Measurements from ENCODE around the gene MRPL14.

MRPL14 gene

DNA sequence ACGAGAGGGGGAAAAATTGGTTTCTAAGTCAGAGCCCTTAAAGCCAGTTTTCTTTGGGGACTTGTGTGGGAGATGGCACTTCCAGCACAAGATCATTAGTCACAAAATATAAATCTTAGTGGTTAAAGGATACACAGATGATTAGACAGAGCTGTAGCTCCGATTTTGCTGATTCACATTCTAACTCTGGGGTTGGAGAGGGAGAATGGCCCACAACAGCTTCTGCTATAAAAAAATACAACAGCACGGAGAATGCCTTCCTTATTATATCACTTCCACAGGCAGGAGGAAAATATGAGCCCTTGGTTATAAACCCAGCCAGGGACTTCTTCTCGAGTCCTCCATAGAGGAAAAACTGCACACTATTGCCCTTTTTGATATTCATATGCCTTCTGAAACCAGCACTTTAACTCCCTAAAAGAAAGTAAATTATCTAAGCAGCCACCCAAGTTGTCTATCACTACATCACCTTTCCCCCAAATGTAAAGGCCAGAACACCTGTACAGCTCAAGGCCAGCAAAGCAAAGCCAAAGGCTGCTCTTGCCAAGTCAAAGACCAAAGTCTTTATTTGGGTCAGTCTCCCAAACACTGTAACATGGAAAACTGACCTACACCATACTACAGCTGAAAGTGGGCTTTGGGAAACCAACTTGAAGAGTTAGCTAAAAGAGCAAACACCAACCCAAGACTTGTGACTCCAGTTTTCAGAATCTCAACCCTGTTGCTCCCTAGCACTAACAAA is 10.4 kb downstream of the MRPL14 start:
- Mint-ChIP-seq H3K36me3 (ENCODE audit: low read depth) (peaks cover 29% of the 10 kb centered on the region), H3K4me3 (no peak overlapping the region), H3K27ac (peak overlapping the region; percentile 29 to 36 (median 31)), H3K9me3 (no peaks in the 10 kb centered on the region), H3K27me3 (ENCODE audit: low read depth) (no peaks in the 10 kb centered on the region), H3K4me1 (peaks cover 32% of the 10 kb centered on the region)
- TF ChIP-seq, protein P1, sequence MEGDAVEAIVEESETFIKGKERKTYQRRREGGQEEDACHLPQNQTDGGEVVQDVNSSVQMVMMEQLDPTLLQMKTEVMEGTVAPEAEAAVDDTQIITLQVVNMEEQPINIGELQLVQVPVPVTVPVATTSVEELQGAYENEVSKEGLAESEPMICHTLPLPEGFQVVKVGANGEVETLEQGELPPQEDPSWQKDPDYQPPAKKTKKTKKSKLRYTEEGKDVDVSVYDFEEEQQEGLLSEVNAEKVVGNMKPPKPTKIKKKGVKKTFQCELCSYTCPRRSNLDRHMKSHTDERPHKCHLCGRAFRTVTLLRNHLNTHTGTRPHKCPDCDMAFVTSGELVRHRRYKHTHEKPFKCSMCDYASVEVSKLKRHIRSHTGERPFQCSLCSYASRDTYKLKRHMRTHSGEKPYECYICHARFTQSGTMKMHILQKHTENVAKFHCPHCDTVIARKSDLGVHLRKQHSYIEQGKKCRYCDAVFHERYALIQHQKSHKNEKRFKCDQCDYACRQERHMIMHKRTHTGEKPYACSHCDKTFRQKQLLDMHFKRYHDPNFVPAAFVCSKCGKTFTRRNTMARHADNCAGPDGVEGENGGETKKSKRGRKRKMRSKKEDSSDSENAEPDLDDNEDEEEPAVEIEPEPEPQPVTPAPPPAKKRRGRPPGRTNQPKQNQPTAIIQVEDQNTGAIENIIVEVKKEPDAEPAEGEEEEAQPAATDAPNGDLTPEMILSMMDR (IDR thresholded peaks at IDR 0.05; ENCODE audit: unreplicated experiment in 3 of 3), result no peak

DNA sequence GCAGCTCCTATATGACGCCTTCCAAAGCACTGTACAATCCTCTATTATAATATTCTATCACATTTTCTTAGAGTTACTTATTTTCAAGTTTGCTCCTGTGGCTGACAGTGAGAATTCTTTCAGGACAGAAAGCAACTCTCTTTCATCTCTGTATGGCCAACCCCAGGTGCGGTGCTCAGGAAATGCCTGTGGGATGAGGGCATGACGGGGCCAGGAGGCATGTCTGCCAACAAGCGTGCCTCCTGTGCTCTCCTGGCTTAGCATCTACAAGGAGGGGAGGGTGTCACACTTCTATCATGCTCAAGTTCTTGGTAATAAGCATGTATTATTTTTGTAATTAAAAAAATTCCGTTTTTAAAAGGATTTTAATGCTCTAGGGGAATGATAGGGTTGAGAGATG is 11.4 kb downstream of the MRPL14 start:
- Mint-ChIP-seq H3K9me3 (no peaks in the 10 kb centered on the region), H3K27me3 (ENCODE audit: low read depth) (no peaks in the 10 kb centered on the region), H3K4me3 (no peak overlapping the region), H3K36me3 (ENCODE audit: low read depth) (peaks cover 38% of the 10 kb centered on the region), H3K27ac (peak overlapping the region in 2 of 3 experiments; percentile 21 to 31), H3K4me1 (peaks cover 26% of the 10 kb centered on the region)
- TF ChIP-seq, protein P1 (IDR thresholded peaks at IDR 0.05; ENCODE audit: unreplicated experiment in 3 of 3), result no peak

- Mint-ChIP-seq H3K27me3 (ENCODE audit: low read depth) (no peaks in the 10 kb centered on the region), H3K4me1 (peaks cover 25% of the 10 kb centered on the region), H3K9me3 (no peaks in the 10 kb centered on the region), H3K4me3 (no peak overlapping the region), H3K36me3 (ENCODE audit: low read depth) (peaks cover 58% of the 10 kb centered on the region), H3K27ac (no peak overlapping the region)
- TF ChIP-seq, protein P1 (IDR thresholded peaks at IDR 0.05; ENCODE audit: unreplicated experiment in 3 of 3), result no peak
Measured at GRCh38 chr6:44113414-44113813, 13.8 kb downstream of the MRPL14 start.

DNA sequence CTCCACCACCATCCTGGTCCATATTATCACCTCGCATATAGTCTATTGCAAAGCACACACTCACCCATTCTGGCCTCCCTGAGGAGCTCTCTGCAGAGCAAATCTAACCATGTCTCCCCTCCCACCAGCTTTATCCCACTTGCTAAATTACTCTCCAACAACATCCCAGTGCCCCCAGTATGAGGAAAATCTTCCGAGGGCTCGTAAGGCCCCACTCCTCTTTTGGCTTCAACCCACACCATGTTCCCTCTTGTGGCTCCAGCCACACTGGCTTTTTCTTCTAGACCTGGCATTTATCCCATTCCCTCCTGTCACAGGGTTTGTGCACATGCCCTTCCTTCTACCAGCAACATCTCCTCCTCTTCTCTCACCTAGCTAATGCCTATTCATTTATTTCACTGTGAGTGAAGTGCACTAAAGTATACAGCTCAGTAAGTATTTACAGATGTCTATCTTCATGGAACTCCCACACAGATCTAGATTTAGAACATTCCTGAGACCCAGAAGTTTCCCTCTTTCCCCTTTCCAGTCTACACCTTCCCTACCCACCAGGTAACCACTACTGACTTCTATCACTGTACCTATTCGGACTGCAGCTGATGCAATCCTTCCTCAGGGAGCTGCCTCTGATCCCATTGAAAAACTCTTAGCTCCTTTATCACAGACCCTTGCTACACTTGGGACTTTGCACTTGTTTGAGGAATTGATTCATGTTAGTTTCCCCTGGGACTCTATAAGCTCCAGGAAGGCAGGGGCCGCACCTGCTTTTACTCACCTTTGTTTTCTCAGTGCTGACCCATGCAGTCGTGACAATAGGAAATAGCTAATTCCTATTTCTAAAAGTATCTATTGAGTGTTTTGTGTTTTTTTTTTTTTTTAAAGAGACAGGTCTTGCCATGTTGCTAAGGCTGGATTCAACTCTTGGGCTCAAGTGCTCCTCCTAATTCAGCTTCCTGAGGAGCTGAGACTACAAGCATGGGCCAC is 15.5 kb downstream of the MRPL14 start:
- H3K4me3 Mint-ChIP-seq, result no peak overlapping the region
- TF ChIP-seq, protein P1 (IDR thresholded peaks at IDR 0.05; ENCODE audit: unreplicated experiment in 3 of 3), result no peak
- no peak overlapping the region for H3K27ac Mint-ChIP-seq
- H3K27me3 Mint-ChIP-seq (ENCODE audit: low read depth), result no peaks in the 10 kb centered on the region
- peaks cover 61% of the 10 kb centered on the region for H3K36me3 Mint-ChIP-seq (ENCODE audit: low read depth)
- no peaks in the 10 kb centered on the region for H3K9me3 Mint-ChIP-seq
- peaks cover 15% of the 10 kb centered on the region for H3K4me1 Mint-ChIP-seq

- no peaks in the 10 kb centered on the region for H3K9me3 Mint-ChIP-seq
- no peak overlapping the region for H3K4me3 Mint-ChIP-seq
- no peaks in the 10 kb centered on the region for H3K27me3 Mint-ChIP-seq (ENCODE audit: low read depth)
- TF ChIP-seq, protein P1 (IDR thresholded peaks at IDR 0.05; ENCODE audit: unreplicated experiment in 3 of 3), result no peak
- peaks cover 67% of the 10 kb centered on the region for H3K36me3 Mint-ChIP-seq (ENCODE audit: low read depth)
- peaks cover 8% of the 10 kb centered on the region for H3K4me1 Mint-ChIP-seq
- H3K27ac Mint-ChIP-seq, result no peak overlapping the region
Measured at GRCh38 chr6:44110966-44111365, 16.3 kb downstream of the MRPL14 start.
